ENCODE data around the gene EIF4E1B.

The EIF4E1B gene

GRCh38 chr5:176647843-176648473, 17.5 kb downstream of the EIF4E1B start:
- DNase-seq: no peak

GRCh38 chr5:176648474-176649194, 18.2 kb downstream of the EIF4E1B start:
- DNase-seq: no peak

GRCh38 chr5:176650354-176650884, 19.9 kb downstream of the EIF4E1B start:
- DNase-seq: no peak

DNA sequence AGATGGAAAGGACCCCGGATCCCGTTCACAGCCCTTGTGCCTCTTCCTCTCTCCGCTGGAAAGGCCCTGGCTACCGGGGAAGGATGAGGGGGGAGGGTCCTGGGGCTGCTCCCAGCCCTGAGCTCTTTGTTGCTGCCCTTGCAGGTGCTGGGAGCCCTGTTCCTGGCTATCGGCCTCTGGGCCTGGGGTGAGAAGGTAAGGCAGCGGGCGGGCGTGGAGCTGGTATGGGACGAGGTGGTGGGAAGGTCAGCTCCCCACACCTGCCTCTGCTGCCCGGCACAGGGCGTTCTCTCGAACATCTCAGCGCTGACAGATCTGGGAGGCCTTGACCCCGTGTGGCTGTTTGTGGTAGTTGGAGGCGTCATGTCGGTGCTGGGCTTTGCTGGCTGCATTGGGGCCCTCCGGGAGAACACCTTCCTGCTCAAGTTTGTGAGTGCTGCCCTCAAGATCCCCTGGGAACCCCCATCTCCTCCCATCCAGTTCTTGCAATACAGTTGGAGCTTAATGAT, 21.1 kb downstream of the EIF4E1B start:
- no peak for DNase-seq

GRCh38 chr5:176652136-176652535, 21.7 kb downstream of the EIF4E1B start:
- no peak for DNase-seq

DNA sequence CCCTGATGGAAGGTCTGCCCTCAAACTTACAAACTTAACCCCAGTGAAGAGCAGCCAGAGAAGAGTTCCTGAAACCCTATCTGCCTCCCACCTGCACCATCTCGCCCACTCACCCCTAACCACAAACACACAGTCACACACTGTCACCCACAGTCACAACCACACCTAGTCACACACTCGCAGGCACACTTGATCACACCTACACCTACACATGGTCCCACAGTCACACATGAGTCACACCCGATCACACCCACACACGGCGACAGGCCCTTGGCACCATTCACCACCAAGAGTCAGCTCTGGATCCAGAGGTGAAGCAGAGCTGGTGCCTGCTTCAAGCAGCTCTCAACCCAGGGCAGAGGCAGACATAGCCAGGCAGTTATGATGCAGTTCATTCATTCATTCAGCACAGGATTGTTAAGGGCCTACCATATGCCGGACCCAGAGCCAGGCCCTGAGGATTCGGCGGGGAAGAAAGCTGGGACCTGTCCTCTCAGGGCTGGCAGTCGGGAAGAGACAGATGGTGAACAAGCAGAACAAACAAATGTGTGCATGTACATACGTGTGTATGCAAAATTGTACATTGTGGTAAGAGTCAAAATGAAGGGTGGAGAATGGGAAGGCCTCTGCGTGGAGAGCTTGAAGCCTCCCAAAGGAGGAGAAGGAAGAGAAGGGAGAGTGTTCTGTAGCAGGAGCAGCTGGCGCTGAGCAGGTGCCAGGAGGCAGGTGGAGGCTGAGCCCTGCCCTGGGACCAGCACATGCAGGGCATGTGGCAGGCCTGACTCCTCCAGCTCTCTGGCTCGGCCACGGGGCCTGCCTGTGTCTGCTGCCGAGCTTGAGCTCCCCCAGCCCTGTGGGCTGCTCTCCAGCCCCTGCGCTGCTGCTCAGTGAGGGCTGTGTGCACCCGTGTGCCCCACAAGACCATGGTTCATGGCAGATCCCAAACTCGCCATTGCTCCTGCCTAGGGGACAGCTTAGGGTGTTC, 23.2 kb downstream of the EIF4E1B start:
- DNase-seq: no peak

- DNase-seq: no peak
Observed at GRCh38 chr5:176654856-176655255, 24.4 kb downstream of the EIF4E1B start.

- no peak for DNase-seq
Observed at GRCh38 chr5:176656467-176656990, 26.1 kb downstream of the EIF4E1B start.

GRCh38 chr5:176658007-176658599, 27.6 kb downstream of the EIF4E1B start:
- DNase-seq: peak; percentile 58

GRCh38 chr5:176658817-176659511, 28.5 kb downstream of the EIF4E1B start:
- DNase-seq: peak; percentile 85

GRCh38 chr5:176659512-176659839, 29.0 kb downstream of the EIF4E1B start:
- no peak for DNase-seq

- DNase-seq: no peak
Observed at GRCh38 chr5:176659860-176660461, 29.5 kb downstream of the EIF4E1B start.

DNA sequence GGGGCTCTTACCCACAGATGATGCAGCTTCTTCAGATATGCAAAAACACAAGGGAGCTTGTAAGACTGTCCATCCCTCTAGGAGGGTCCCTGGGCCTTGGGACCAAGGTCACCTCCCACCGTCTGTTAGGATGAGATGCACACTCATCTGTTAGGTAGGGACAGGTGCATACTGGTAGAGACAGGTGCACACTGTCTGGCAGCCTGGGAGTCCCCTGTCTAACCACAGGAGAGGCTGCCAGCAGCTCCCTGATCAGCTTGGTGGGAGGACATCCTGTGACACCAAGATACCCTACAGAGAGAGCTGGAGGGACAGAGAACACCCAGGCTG, 30.0 kb downstream of the EIF4E1B start:
- no peak for DNase-seq

- DNase-seq: peak; percentile 59
Observed at GRCh38 chr5:176660860-176661641, 30.6 kb downstream of the EIF4E1B start.

DNA sequence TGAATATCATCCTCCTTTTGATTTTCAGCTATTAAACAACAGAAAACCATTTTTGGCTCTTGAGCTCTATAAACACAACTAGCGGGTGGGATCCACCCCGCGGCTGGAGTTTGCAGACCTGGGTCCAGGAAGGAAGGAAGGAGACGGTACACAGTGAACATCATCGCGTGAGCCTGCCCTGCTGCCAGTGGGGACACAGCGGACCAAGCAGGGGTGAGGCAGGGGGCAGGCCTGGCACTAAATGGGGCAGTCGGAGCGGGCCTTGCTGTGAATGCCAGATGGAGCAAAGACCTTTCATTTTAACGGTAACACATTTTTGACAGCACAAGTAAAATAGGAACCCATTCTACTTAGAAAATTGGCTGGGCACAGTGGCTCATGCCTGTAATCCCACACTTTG, 31.2 kb downstream of the EIF4E1B start:
- no peak for DNase-seq

DNA sequence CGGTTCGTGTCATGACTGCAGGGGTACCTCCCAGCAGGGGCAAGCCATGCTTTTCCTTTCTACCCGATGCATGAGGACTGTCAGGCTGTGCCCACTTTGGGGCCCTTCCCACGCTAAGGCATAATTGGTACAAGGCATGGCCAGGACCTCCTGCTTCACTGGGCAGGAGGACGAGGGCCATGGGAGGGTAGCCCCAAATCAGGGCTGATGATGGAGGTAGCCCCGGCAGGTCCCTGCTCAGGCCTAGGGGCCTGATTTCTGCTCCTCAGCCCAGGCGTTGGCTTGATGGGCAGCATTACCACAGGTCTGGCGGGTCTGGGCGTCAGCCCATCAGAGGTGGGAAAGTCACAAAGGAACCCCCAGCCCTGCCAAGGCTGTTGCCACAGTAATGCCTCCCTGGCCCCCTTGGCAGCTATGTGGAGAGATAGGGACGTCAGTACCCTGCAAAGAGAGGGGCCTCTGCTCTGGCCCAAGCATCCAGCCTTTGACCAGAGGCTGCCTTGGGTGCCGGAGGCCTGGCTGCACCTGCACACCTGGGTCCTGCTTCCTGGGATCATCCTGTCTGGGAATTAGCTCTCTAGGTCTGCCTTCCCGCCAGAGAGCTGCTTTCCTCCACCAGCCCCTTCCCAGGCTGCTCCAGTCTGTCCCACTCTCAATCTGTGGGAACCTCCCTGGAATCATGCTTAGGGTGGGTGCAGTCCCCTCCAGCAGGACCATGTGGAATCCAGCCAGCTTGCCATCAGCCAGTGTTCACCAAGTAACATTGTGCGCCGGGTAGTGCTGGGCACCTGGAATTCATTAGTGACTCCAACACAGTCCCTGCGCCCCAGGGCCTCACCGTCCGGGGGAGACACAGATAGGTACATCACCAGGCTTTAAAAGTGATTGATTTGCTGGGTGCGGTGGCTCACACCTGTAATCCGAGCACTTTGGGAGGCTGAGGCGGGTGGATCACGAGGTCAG, 32.2 kb downstream of the EIF4E1B start:
- no peak for DNase-seq

DNA sequence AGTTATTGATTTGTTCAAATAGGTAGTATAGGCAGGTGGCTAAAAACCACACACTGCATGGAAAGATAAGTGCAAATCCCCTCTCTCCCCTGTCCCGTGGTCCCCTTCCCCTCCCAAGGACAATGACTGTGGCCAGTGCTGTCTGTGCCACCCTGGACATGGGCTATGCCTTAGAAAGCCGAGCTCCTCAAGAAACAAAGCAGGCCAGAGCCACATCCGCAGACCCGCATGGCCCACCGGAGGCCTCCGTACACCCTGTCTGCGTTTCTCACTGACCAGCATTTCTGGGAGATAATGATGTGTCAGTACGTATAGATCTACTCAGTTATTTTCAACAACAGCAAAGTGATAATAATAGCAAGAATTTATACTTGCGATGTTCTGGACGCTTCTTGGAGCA, 33.1 kb downstream of the EIF4E1B start:
- no peak for DNase-seq

- DNase-seq: no peak
Observed at GRCh38 chr5:176664479-176664878, 34.0 kb downstream of the EIF4E1B start.

- DNase-seq: no peak
Observed at GRCh38 chr5:176664886-176665285, 34.4 kb downstream of the EIF4E1B start.

All from MV-4-11 (cell line).